Natural killer cell (primary cell): ENCODE measurements around the gene TRAPPC5. TPM values are rescaled to one million over a fixed set of nuclear protein-coding genes. Genes with fewer than 3 reads are reported as not detected.
A peak's percentile ranks its signal among the peaks of the same experiment; 100 is the strongest.

Experiments
- ATAC-seq, 3 donors: fragments of 150-1000 bp in 2 of 3; fragments of 200-7000 bp in 1 of 3; cut with Tn5 transposase; 1 replicate in 1 of 3; 2 replicates in 2 of 3; pipeline ENCODE4 v1.10.0; 2021; ENCODE audit warnings: mild to moderate bottlenecking in 2 of 3, moderate library complexity in 2 of 3
- DNase-seq, 2 donors: peaks; one replicate each; pipeline versions ENCODE4 v3.0.0 to v3.0.0-alpha.2; 2013 to 2021; ENCODE audit warnings: mixed read lengths in 1 of 2
- H3K27ac ChIP-seq: one replicate; pipeline ENCODE4 v1.5.1; 2013; ENCODE audit warnings: mild to moderate bottlenecking, low read length
- H3K27me3 ChIP-seq: one replicate; pipeline ENCODE4 v1.6.1; 2013; ENCODE audit warnings: low read length; ENCODE audit not compliant: control insufficient read depth, insufficient read depth
- H3K36me3 ChIP-seq: one replicate; pipeline ENCODE4 v1.6.1; 2013; ENCODE audit warnings: low read length; ENCODE audit not compliant: control insufficient read depth, insufficient read depth
- H3K4me1 ChIP-seq: one replicate; pipeline ENCODE4 v1.6.1; 2013; ENCODE audit warnings: low read length; ENCODE audit not compliant: control insufficient read depth, insufficient read depth
- H3K4me3 ChIP-seq: one replicate; pipeline ENCODE4 v1.5.1; 2013; ENCODE audit warnings: low read length
- H3K9me3 ChIP-seq: one replicate; pipeline ENCODE4 v1.6.1; 2013; ENCODE audit warnings: low read length; ENCODE audit not compliant: control insufficient read depth, insufficient read depth
- H3K27ac Mint-ChIP-seq, 2 donors: one replicate each; pipeline ENCODE4 v1.8.0; 2022; ENCODE audit warnings: mild to moderate bottlenecking in 2 of 2, mixed read lengths in 2 of 2, moderate library complexity in 1 of 2
- H3K27me3 Mint-ChIP-seq, 2 donors: one replicate each; pipeline ENCODE4 v1.8.0; 2022; ENCODE audit warnings: low read depth in 2 of 2, mixed read lengths in 2 of 2
- H3K36me3 Mint-ChIP-seq: one replicate; pipeline ENCODE4 v1.8.0; 2022; ENCODE audit warnings: mixed read lengths
- H3K4me1 Mint-ChIP-seq, 2 donors: one replicate each; pipeline ENCODE4 v1.8.0; 2022; ENCODE audit warnings: mixed read lengths in 2 of 2
- H3K4me3 Mint-ChIP-seq: one replicate; pipeline ENCODE4 v1.8.0; 2022; ENCODE audit warnings: mild to moderate bottlenecking, moderate library complexity, mixed read lengths
- H3K9me3 Mint-ChIP-seq, 2 donors: one replicate each; pipeline ENCODE4 v1.8.0; 2022; ENCODE audit warnings: mixed read lengths in 2 of 2
- CTCF ChIP-seq: fragments of 200-600 bp; IDR thresholded peaks from one replicate; pipeline ENCODE4 v1.8.0; 2022; ENCODE audit warnings: antibody characterized with exemption
- WGBS: methylation state at CpG from one replicate; pipeline ENCODE4 v1.1.7; 2013; ENCODE audit warnings: missing lambda C conversion rate; ENCODE audit not compliant: insufficient coverage; 5-methylcytosine and 5-hydroxymethylcytosine counted together
- intact Hi-C: fragments of 100-400 bp; cut with micrococcal nuclease; formaldehyde crosslinking; loops from one replicate; pipeline ENCODE4 v1.14.2; 2022
- total RNA-seq, 4 donors: library from RNA; stranded (reverse); fragments of 120-200 nt in 1 of 4; gene quantifications; one replicate each; pipeline versions ENCODE4 v1.2.3 to v1.2.4, GENCODE V29; 2013 to 2022

TRAPPC5 gene
- total RNA-seq, 3 donors from 2014 or later (not counting 1 experiment from before 2014, with no cell fraction given), result 53.8 to 58.8 (median 54.2) TPM

- peaks cover 63% of the 10 kb centered on the region for H3K4me1 ChIP-seq
- H3K9me3 Mint-ChIP-seq, result no peaks in the 10 kb centered on the region
- intact Hi-C loops, result no loop called here
- DNase-seq, result no peak
- ATAC-seq, result no peak
- no peaks in the 10 kb centered on the region for H3K36me3 Mint-ChIP-seq
- no peaks in the 10 kb centered on the region for H3K27me3 ChIP-seq
- H3K27me3 Mint-ChIP-seq, result peaks cover 8 to 12% of the 10 kb centered on the region in 2 donors
- no peak overlapping the region for H3K4me3 ChIP-seq
- no peaks in the 10 kb centered on the region for H3K9me3 ChIP-seq
- 93% methylated on average over 6 of the region's 6 CpGs for WGBS
- no peak for TF ChIP-seq CTCF
- no peaks in the 10 kb centered on the region for H3K36me3 ChIP-seq
- no peak overlapping the region for H3K4me3 Mint-ChIP-seq
- peaks cover 16 to 18% of the 10 kb centered on the region in 2 donors for H3K4me1 Mint-ChIP-seq
- H3K27ac Mint-ChIP-seq, result no peak overlapping the region
- H3K27ac ChIP-seq, result peak overlapping the region; percentile 47
Observed at GRCh38 chr19:7704280-7705060, 23.8 kb downstream of the TRAPPC5 start.

GRCh38 chr19:7705387-7706187 is 25.0 kb downstream of the TRAPPC5 start:
- peaks cover 67% of the 10 kb centered on the region for H3K4me1 ChIP-seq
- peak overlapping the region; percentile 79 for H3K27ac ChIP-seq

GRCh38 chr19:7706188-7706954 is 25.7 kb downstream of the TRAPPC5 start:
- no peak for DNase-seq
- Mint-ChIP-seq H3K4me3 (peak overlapping the region; percentile 72), H3K4me1 (peaks cover 16 to 18% of the 10 kb centered on the region in 2 donors), H3K9me3 (no peaks in the 10 kb centered on the region), H3K27ac (peak overlapping the region in 1 of 2 donors; percentile 65), H3K36me3 (no peaks in the 10 kb centered on the region), H3K27me3 (peaks cover 0 to 5% of the 10 kb centered on the region in 2 donors)
- WGBS, result 86% methylated on average over 12 of the region's 14 CpGs
- no peak overlapping the region for H3K4me3 ChIP-seq
- peak overlapping the region; percentile 79 for H3K27ac ChIP-seq
- H3K27me3 ChIP-seq, result no peaks in the 10 kb centered on the region
- no peaks in the 10 kb centered on the region for H3K36me3 ChIP-seq
- intact Hi-C loops, result no loop called here
- TF ChIP-seq CTCF, result no peak
- no peak for ATAC-seq
- no peaks in the 10 kb centered on the region for H3K9me3 ChIP-seq
- peaks cover 62% of the 10 kb centered on the region for H3K4me1 ChIP-seq

More at GRCh38 chr19:7705387-7706187, 25.0 kb downstream of the TRAPPC5 start:
- no peaks in the 10 kb centered on the region for H3K27me3 ChIP-seq
- Mint-ChIP-seq H3K36me3 (no peaks in the 10 kb centered on the region), H3K27me3 (peaks cover 0 to 5% of the 10 kb centered on the region in 2 donors), H3K27ac (peak overlapping the region in 1 of 2 donors; percentile 65), H3K4me3 (peak overlapping the region; percentile 72), H3K4me1 (peaks cover 16 to 18% of the 10 kb centered on the region in 2 donors), H3K9me3 (no peaks in the 10 kb centered on the region)
- no peaks in the 10 kb centered on the region for H3K9me3 ChIP-seq
- no peak for TF ChIP-seq CTCF
- intact Hi-C loops, result no loop called here
- no peaks in the 10 kb centered on the region for H3K36me3 ChIP-seq
- peak; percentile 80 to 91 (median 82) for ATAC-seq
- H3K4me3 ChIP-seq, result no peak overlapping the region
- DNase-seq, result peak; percentile 35 to 91
- WGBS, result 15% methylated on average over 22 of the region's 24 CpGs
